ENCODE data around the gene SH3GLB2. TPM values are rescaled to one million over a fixed set of nuclear protein-coding genes. Genes with fewer than 3 reads are reported as not detected.
"Not testable (repeated sequence)": the region's sequence is repeated elsewhere in the genome, so short reads cannot be mapped to it uniquely, and the experiment has no call there.

The SH3GLB2 gene
- total and polyA plus RNA-seq, 2 experiments from 2014 or later, result 182 to 203 TPM

DNA sequence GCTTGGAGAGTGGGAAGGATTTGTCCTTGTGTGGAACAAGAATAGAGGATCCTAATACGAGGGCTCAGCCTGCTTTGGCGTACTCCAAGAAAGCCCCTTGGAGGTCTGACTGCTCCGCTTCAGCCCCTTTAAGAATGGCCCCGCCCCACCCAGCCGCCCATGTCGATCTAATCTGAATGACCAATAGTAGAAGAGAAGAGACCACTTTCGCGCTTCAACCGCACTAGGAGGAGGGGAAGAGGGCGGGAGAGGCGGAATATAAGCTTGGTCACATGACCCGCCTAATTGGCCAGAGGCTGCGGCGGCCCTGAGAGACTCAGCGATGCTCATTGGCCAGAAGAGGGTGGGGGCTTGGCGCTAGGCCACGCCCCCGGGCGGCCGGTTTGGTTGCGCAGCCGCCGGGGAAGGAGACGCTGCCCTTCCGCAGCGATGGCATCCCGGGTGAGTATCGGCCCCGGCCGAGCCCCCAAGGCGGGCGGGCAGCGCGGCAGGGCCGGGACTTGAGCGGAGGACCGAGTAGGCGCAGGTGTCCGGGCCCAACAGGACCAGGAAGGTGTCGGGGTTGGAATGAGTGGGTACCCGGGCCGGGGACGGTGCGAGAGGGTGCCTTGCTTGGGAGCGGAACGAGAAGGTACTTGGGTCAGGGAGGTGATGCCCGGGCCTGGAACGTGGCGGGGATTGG is 8.3 kb upstream of the SH3GLB2 start, which contains the start of gene MIGA2:
TSS of gene MIGA2 (plus strand) at position 386 of the 682 bp plus-strand sequence. CDS start 3,969 bp downstream, outside the sequence.
- TF ChIP-seq, protein P1, sequence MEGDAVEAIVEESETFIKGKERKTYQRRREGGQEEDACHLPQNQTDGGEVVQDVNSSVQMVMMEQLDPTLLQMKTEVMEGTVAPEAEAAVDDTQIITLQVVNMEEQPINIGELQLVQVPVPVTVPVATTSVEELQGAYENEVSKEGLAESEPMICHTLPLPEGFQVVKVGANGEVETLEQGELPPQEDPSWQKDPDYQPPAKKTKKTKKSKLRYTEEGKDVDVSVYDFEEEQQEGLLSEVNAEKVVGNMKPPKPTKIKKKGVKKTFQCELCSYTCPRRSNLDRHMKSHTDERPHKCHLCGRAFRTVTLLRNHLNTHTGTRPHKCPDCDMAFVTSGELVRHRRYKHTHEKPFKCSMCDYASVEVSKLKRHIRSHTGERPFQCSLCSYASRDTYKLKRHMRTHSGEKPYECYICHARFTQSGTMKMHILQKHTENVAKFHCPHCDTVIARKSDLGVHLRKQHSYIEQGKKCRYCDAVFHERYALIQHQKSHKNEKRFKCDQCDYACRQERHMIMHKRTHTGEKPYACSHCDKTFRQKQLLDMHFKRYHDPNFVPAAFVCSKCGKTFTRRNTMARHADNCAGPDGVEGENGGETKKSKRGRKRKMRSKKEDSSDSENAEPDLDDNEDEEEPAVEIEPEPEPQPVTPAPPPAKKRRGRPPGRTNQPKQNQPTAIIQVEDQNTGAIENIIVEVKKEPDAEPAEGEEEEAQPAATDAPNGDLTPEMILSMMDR (IDR thresholded peaks at IDR 0.05; ENCODE audit: low read depth, low read length), result no peak
- peaks cover 5% of the 10 kb centered on the region for H3K36me3 ChIP-seq
- peak within 1 kb of the TSS; percentile 84 for H3K27ac ChIP-seq

DNA sequence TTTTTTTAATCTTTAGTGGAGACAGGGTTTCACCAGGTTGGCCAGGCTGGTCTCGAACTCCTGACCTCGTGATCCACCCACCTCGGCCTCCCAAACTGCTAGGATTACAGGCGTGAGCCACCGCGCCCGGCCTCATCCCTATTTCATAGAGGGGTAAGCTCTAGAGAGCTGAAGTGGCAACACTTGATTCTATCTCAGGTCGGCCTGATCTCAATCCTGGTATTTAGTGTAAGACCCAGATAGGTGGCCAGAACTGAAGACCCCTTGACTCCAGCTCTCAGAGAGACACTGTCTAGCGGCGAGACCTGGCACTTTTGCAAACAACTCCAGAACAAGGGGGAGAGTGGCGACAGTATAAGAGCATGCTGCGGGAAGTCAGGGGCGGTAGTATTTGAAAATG is 7.7 kb upstream of the SH3GLB2 start:
- not testable (repeated sequence) for H3K36me3 ChIP-seq; DNase-seq (ENCODE audit: low read depth in 1 of 2, low spot score in 1 of 2); H3K4me3 ChIP-seq; H3K9me3 ChIP-seq (ENCODE audit: low read depth); H3K4me1 ChIP-seq (ENCODE audit: low read depth); H3K27me3 ChIP-seq
- H3K27ac ChIP-seq, result peak overlapping the region; percentile 84

More for the DNA sequence above, 8.3 kb upstream of the SH3GLB2 start, which contains the start of gene MIGA2:
- Histone ChIP-seq H3K4me3 (peak within 1 kb of the TSS; percentile 88), H3K9me3 (ENCODE audit: low read depth) (no peaks in the 10 kb centered on the region), H3K27me3 (no peaks in the 10 kb centered on the region), H3K4me1 (ENCODE audit: low read depth) (peaks cover 8% of the 10 kb centered on the region)
- DNase-seq (ENCODE audit: low read depth in 1 of 2, low spot score in 1 of 2), result peak; percentile 99 to 100

DNA sequence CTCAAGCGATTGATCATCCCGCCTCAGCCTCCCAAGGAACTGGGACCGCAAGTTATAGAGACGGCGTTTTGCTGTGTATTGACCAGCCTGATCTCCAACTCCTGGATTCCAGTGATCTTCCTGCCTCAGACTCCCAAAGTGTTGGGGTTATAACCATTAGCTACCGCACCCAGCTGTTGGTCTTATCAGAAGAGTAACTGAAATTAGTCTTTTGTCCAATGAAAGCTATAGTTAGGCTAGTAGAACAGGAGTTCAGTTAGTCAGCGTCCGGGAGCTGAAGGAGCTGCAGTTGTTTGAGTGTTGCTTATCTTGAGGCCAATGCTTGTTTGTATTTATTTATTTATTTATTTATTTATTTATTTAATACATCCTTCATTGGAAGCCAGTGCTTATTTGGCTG is 5.1 kb upstream of the SH3GLB2 start:
- TF ChIP-seq, protein P1 (IDR thresholded peaks at IDR 0.05; ENCODE audit: low read depth, low read length), result no peak
- Histone ChIP-seq H3K36me3 (no peaks in the 10 kb centered on the region), H3K27me3 (no peaks in the 10 kb centered on the region), H3K27ac (no peak overlapping the region), H3K4me3 (no peak overlapping the region), H3K9me3 (ENCODE audit: low read depth) (no peaks in the 10 kb centered on the region), H3K4me1 (ENCODE audit: low read depth) (peaks cover 8% of the 10 kb centered on the region)
- DNase-seq (ENCODE audit: low read depth in 1 of 2, low spot score in 1 of 2), result no peak

DNA sequence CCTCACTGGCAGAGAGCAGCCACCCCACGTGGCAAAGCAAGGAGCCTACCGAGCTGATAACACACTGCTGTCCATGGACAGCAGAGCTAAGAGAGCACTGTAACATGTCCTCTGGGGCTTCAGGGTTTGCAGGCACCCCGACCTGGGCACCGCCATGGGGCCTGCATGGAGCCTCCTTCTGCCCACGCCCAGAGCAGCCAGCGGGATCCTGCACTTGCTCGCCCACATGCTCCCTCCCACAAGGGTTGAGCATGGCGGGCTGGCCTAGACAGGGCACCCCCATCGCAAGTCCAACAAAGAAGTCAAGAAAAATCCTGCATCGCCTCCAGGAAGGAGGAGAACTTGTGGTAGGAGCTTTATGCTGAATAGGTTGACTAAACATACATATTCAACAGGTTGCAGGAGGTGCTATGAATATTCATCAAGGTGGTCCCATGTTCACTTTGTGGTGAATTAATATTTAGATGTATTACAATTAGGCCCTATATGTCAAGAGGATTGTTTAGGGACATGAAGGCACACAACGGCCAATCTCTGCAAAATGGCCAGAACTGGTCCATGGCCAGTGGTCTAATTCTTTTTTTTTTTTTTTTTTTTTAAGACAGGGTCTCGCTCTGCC is 4.5 kb upstream of the SH3GLB2 start:
- H3K27me3 ChIP-seq, result no peaks in the 10 kb centered on the region
- H3K27ac ChIP-seq, result no peak overlapping the region
- peaks cover 7% of the 10 kb centered on the region for H3K4me1 ChIP-seq (ENCODE audit: low read depth)
- no peaks in the 10 kb centered on the region for H3K36me3 ChIP-seq
- TF ChIP-seq, protein P1 (IDR thresholded peaks at IDR 0.05; ENCODE audit: low read depth, low read length), result no peak
- no peaks in the 10 kb centered on the region for H3K9me3 ChIP-seq (ENCODE audit: low read depth)
- DNase-seq (ENCODE audit: low read depth in 1 of 2, low spot score in 1 of 2), result no peak
- no peak overlapping the region for H3K4me3 ChIP-seq

DNA sequence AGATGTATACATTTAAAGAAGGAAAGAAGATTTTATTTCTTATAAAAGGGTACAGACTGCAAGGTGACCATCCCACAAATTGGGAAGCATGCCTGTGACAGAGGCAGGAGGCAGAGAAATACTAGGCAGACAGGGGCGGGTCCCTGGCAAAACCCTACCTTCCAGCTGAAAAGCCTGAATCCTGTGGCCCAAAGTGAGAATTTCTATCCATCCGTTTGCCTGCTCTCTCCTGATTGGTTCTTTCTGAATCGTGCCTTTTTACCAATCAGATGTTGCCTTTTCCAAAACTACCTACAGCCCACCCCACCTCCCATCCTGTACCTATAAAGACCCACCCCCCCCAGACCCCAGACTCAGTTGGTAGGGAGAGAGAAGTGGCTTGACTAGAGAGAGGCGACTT is 3.4 kb upstream of the SH3GLB2 start:
- TF ChIP-seq, protein P1 (IDR thresholded peaks at IDR 0.05; ENCODE audit: low read depth, low read length), result no peak
- H3K27ac ChIP-seq, result no peak overlapping the region
- H3K4me3 ChIP-seq, result no peak overlapping the region
- no peaks in the 10 kb centered on the region for H3K27me3 ChIP-seq
- peaks cover 12% of the 10 kb centered on the region for H3K4me1 ChIP-seq (ENCODE audit: low read depth)
- no peaks in the 10 kb centered on the region for H3K9me3 ChIP-seq (ENCODE audit: low read depth)
- H3K36me3 ChIP-seq, result no peaks in the 10 kb centered on the region
- no peak for DNase-seq (ENCODE audit: low read depth in 1 of 2, low spot score in 1 of 2)

DNA sequence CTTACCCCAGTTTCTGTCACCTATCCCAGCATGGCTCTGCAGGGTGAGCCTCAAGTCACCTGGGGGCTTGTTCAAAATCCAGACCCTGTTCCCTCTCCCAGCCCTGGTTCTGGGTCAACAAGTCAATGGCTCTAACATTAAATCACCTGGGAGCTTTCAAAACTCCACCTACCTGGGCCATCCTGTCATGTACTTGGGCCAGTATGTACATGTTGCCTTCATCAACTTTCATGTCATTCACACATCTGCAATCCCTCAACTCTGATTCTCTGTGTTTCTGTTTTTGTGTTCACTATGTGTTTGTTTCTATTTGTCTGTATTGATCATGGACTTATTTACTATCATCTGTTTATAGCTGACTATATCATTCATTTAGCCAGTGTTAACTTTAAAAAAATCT is 2.1 kb upstream of the SH3GLB2 start:
- H3K27ac ChIP-seq, result no peak overlapping the region
- H3K9me3 ChIP-seq (ENCODE audit: low read depth), result no peaks in the 10 kb centered on the region
- DNase-seq (ENCODE audit: low read depth in 1 of 2, low spot score in 1 of 2), result no peak
- no peak overlapping the region for H3K4me3 ChIP-seq
- H3K27me3 ChIP-seq, result no peaks in the 10 kb centered on the region
- peaks cover 14% of the 10 kb centered on the region for H3K4me1 ChIP-seq (ENCODE audit: low read depth)
- TF ChIP-seq, protein P1 (IDR thresholded peaks at IDR 0.05; ENCODE audit: low read depth, low read length), result no peak
- H3K36me3 ChIP-seq, result no peaks in the 10 kb centered on the region

All from cardiac muscle cell (in vitro differentiated cells and primary cell).